Fibroblast of lung (primary cell): ENCODE results near the gene VCP. TPM values are rescaled to one million over a fixed set of nuclear protein-coding genes. Genes with fewer than 3 reads are reported as not detected.

Experiments
- DNase-seq, 2 donors: peaks; one replicate each; pipeline versions ENCODE4 v3.0.0 to v3.0.0-alpha.2; 2010; ENCODE audit warnings: low read depth in 2 of 2
- H2AFZ ChIP-seq: 2 replicates; pipeline ENCODE4 v1.5.1; 2012; ENCODE audit warnings: low read length, control low read depth, inconsistent platforms
- H3K27ac ChIP-seq: 2 replicates; pipeline ENCODE4 v1.5.1; 2011; ENCODE audit warnings: low read length, control low read depth; ENCODE audit not compliant: insufficient read depth
- H3K27me3 ChIP-seq: 2 replicates; pipeline ENCODE4 v1.5.1; 2011; ENCODE audit warnings: mild to moderate bottlenecking, low read length; ENCODE audit not compliant: control insufficient read depth, insufficient read depth
- H3K36me3 ChIP-seq: 2 replicates; pipeline ENCODE4 v1.5.1; 2011; ENCODE audit warnings: low read length; ENCODE audit not compliant: control insufficient read depth, insufficient read depth
- H3K4me1 ChIP-seq: 2 replicates; pipeline ENCODE4 v1.5.1; 2011; ENCODE audit warnings: low read length; ENCODE audit not compliant: control insufficient read depth, insufficient read depth; ENCODE audit errors: extremely low read depth
- H3K4me2 ChIP-seq: 2 replicates; pipeline ENCODE4 v1.5.1; 2011; ENCODE audit warnings: low read length, control low read depth; ENCODE audit not compliant: insufficient read depth; ENCODE audit errors: extremely low read depth
- H3K4me3 ChIP-seq, 4 experiments: fragments of 200-600 bp in 1 of 4; sonication (generic) in 1 of 4; replicated peaks in 1 of 4; 2 replicates each; pipeline ENCODE4 v1.5.1; 2011 to 2016; ENCODE audit warnings: low read length in 4 of 4, low read depth in 3 of 4, mild to moderate bottlenecking in 3 of 4, control low read depth in 2 of 4, inconsistent platforms in 1 of 4, mixed read lengths in 1 of 4; ENCODE audit not compliant: insufficient read depth in 1 of 4; ENCODE audit errors: control extremely low read depth in 1 of 4
- H3K79me2 ChIP-seq: 2 replicates; pipeline ENCODE4 v1.5.1; 2012; ENCODE audit warnings: mild to moderate bottlenecking, low read length, inconsistent platforms; ENCODE audit not compliant: control insufficient read depth, insufficient read depth
- H3K9ac ChIP-seq: 2 replicates; pipeline ENCODE4 v1.5.1; 2011; ENCODE audit warnings: mild to moderate bottlenecking, low read length, control low read depth; ENCODE audit not compliant: insufficient read depth
- H3K9me3 ChIP-seq: 2 replicates; pipeline ENCODE4 v1.5.1; 2012; ENCODE audit warnings: low read depth, low read length; ENCODE audit not compliant: control insufficient read depth, insufficient read depth
- H4K20me1 ChIP-seq: 2 replicates; pipeline ENCODE4 v1.5.1; 2011; ENCODE audit warnings: low read length; ENCODE audit not compliant: control insufficient read depth, insufficient read depth; ENCODE audit errors: extremely low read depth
- CTCF ChIP-seq, 2 donors: IDR thresholded peaks in 1 of 2; conservative IDR thresholded peaks in 1 of 2; 1 replicate in 1 of 2; 2 replicates in 1 of 2; pipeline ENCODE4 v1.5.1; 2011 to 2012; ENCODE audit warnings: low read length in 2 of 2, control low read depth in 1 of 2, inconsistent platforms in 1 of 2, low read depth in 1 of 2, mild to moderate bottlenecking in 1 of 2
- EZH2 ChIP-seq: IDR thresholded peaks from 2 replicates; pipeline ENCODE4 v1.5.1; 2012; ENCODE audit warnings: low read length, control low read depth, mild to moderate bottlenecking; ENCODE audit errors: missing control alignments
- polyA plus RNA-seq, 2 donors: library from polyadenylated mRNA; depleted of rRNA in 1 of 2; stranded (reverse) in 1 of 2; unstranded in 1 of 2; fragments of >200 nt; gene quantifications; 2 replicates each; pipeline ENCODE4 v1.2.1, GENCODE V29; 2011 to 2012; ENCODE audit warnings: missing spikeins in 1 of 2
- total RNA-seq: library from RNA; depleted of rRNA; stranded (reverse); fragments of >200 nt; gene quantifications from 2 replicates; pipeline ENCODE4 v1.2.1, GENCODE V29; 2014

VCP gene
- total and polyA plus RNA-seq, 2 donors (not counting 1 experiment from before 2014, with no cell fraction given): 298 to 340 TPM

GRCh38 chr9:35048511-35048910 is 23.9 kb downstream of the VCP start:
- H3K27me3 ChIP-seq: no peaks in the 10 kb centered on the region
- H3K27ac ChIP-seq: no peak overlapping the region
- H4K20me1 ChIP-seq: no peaks in the 10 kb centered on the region
- no peak overlapping the region for H2AFZ ChIP-seq
- H3K9me3 ChIP-seq: no peaks in the 10 kb centered on the region
- no peak overlapping the region for H3K4me2 ChIP-seq
- H3K79me2 ChIP-seq: no peaks in the 10 kb centered on the region
- no peaks in the 10 kb centered on the region for H3K4me1 ChIP-seq
- TF ChIP-seq CTCF (conservative IDR thresholded peaks at IDR 0.05 in 1 of 2, IDR thresholded peaks at IDR 0.05 in 1 of 2; ENCODE audit: low read depth in 1 of 2, low read length in 2 of 2) (no peak), EZH2 (no peak)
- H3K36me3 ChIP-seq: peaks cover 6% of the 10 kb centered on the region
- DNase-seq: peak in 1 of 2 donors; percentile 50
- H3K4me3 ChIP-seq: no peak overlapping the region
- H3K9ac ChIP-seq: no peak overlapping the region

- no peaks in the 10 kb centered on the region for H3K27me3 ChIP-seq
- H3K79me2 ChIP-seq: no peaks in the 10 kb centered on the region
- DNase-seq: peak in 1 of 2 donors; percentile 49
- H3K4me3 ChIP-seq: no peak overlapping the region
- peaks cover 4% of the 10 kb centered on the region for H3K4me1 ChIP-seq
- no peak overlapping the region for H3K27ac ChIP-seq
- no peak overlapping the region for H3K4me2 ChIP-seq
- no peak overlapping the region for H2AFZ ChIP-seq
- no peaks in the 10 kb centered on the region for H3K9me3 ChIP-seq
- no peak for TF ChIP-seq CTCF (conservative IDR thresholded peaks at IDR 0.05 in 1 of 2, IDR thresholded peaks at IDR 0.05 in 1 of 2; ENCODE audit: low read depth in 1 of 2, low read length in 2 of 2)
- no peak for TF ChIP-seq EZH2
- H3K36me3 ChIP-seq: peaks cover 1% of the 10 kb centered on the region
- H3K9ac ChIP-seq: no peak overlapping the region
- H4K20me1 ChIP-seq: no peaks in the 10 kb centered on the region
Observed at GRCh38 chr9:35044071-35044470, 28.4 kb downstream of the VCP start.

- no peak overlapping the region for H3K4me3 ChIP-seq
- H3K9me3 ChIP-seq: no peaks in the 10 kb centered on the region
- H3K4me2 ChIP-seq: no peak overlapping the region
- H3K36me3 ChIP-seq: peaks cover 1% of the 10 kb centered on the region
- H3K27me3 ChIP-seq: no peaks in the 10 kb centered on the region
- H3K4me1 ChIP-seq: peaks cover 4% of the 10 kb centered on the region
- H3K79me2 ChIP-seq: no peaks in the 10 kb centered on the region
- no peaks in the 10 kb centered on the region for H4K20me1 ChIP-seq
- H2AFZ ChIP-seq: no peak overlapping the region
- TF ChIP-seq CTCF (conservative IDR thresholded peaks at IDR 0.05 in 1 of 2, IDR thresholded peaks at IDR 0.05 in 1 of 2; ENCODE audit: low read depth in 1 of 2, low read length in 2 of 2) (no peak), EZH2 (no peak)
- H3K27ac ChIP-seq: no peak overlapping the region
- no peak overlapping the region for H3K9ac ChIP-seq
- no peak for DNase-seq
Observed at GRCh38 chr9:35042891-35043545, 29.4 kb downstream of the VCP start.
